GM12874 (cell line): ENCODE data around the gene WT1.

Experiments used
- TF ChIP-seq, protein P1 (sequence below): IDR thresholded peaks from 2 replicates; pipeline ENCODE4 v1.5.1; 2011; ENCODE audit warnings: low read depth, mild to moderate bottlenecking, control low read depth, low read length, moderate library complexity; ENCODE audit not compliant: insufficient read depth

WT1 gene

GRCh38 chr11:32435511-32435941, at the start of gene WT1:
Gene WT1, minus strand, starts transcription at chr11:32435539.
- TF ChIP-seq, protein P1, sequence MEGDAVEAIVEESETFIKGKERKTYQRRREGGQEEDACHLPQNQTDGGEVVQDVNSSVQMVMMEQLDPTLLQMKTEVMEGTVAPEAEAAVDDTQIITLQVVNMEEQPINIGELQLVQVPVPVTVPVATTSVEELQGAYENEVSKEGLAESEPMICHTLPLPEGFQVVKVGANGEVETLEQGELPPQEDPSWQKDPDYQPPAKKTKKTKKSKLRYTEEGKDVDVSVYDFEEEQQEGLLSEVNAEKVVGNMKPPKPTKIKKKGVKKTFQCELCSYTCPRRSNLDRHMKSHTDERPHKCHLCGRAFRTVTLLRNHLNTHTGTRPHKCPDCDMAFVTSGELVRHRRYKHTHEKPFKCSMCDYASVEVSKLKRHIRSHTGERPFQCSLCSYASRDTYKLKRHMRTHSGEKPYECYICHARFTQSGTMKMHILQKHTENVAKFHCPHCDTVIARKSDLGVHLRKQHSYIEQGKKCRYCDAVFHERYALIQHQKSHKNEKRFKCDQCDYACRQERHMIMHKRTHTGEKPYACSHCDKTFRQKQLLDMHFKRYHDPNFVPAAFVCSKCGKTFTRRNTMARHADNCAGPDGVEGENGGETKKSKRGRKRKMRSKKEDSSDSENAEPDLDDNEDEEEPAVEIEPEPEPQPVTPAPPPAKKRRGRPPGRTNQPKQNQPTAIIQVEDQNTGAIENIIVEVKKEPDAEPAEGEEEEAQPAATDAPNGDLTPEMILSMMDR = no peak

DNA sequence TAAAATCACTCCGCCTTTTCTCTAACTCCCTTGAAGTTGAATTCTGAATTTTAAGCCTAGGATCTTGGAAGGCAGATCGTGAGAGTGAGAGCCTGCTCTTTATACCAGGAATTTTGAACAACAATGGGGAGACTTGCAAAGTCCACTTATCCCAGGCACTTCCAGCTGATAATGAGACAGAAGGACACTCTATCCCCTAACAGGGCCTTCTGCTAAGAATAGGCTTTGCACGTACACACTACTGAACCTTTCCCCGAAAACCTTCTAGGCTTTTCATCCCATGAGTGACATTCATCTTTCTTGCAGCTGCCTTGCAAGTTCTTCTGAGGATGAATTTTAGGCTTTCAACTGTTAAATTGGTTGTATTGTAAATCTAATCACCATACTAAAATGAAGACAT, 44.0 kb upstream of the WT1 start:
- TF ChIP-seq, protein P1 = no peak

GRCh38 chr11:32478277-32478731, 43.0 kb upstream of the WT1 start:
- TF ChIP-seq, protein P1 = no peak

DNA sequence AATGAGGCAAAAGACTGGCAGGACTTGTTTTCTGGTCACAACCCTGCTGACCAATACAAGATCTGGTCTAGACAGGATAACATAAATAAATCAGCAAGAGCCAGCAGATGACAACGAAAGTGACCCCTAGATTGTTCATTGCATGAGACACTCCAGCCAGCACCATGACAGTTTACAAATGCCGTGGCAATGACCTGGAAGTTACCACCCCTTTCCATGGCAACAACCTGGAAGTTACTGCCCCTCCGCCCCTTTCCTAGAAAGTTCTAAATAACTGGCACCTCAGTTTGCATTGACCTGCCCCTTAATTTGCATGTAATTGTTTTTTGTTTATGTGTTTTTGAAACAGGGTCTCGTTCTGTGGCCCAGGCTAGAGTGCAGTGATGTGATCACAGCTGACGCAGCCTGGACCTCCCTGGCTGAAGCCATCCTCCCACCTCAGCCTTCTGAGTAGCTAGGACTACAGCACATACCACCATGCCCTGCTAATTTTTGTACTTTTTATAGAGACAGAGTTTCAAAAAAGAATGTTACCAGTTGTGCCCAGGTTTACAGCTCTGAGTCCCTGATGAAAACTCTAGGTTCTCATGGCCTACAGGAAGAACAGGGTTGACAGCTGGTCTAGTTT, 38.1 kb upstream of the WT1 start:
- TF ChIP-seq, protein P1 = no peak

- TF ChIP-seq, protein P1 = no peak
These were observed 36.9 kb upstream of the WT1 start for GRCh38 chr11:32472226-32472625.

DNA sequence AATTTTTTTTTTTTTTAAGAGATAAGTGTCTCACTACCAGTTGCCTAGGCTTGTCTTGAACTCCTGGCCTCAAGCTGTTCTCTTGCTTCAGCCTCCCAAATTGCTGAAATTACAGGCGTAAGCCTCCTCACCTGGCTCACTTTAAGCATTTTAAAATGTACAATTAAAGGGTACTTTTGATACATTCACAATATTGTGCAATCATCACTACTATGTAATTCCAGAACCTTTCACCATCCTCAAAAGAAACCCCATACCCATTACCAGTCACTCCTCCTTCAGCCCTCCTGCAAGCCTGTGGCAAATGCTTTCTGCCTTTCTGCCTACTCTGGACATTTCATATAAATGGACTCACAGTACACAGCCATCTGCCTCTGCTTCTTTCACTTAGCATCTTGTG, 34.5 kb upstream of the WT1 start:
- TF ChIP-seq, protein P1 = no peak

GRCh38 chr11:32466279-32466915, 31.1 kb upstream of the WT1 start:
- TF ChIP-seq, protein P1 = no peak
